ENCODE measurements around the gene THNSL1. TPM values are rescaled to one million over a fixed set of nuclear protein-coding genes. Genes with fewer than 3 reads are reported as not detected.

Gene THNSL1
- total and polyA plus RNA-seq, 9 of the 15 experiments (the other 6 are each of a cell fraction or from before 2014, with no cell fraction given), result 4.5 to 8.6 (median 6.3) TPM

- Histone ChIP-seq H3K79me2 (ENCODE audit: control insufficient read depth, insufficient read depth, low read length) (no peaks in the 10 kb centered on the region), H3K36me3 (ENCODE audit: control insufficient read depth, insufficient read depth, low read length) (no peaks in the 10 kb centered on the region), H3K4me2 (ENCODE audit: insufficient read depth, low read length) (no peak overlapping the region), H3K9me3 (replicated peaks; ENCODE audit: control insufficient read depth, insufficient read depth, low read depth, low read length) (no peaks in the 10 kb centered on the region), H3K9me1 (ENCODE audit: control insufficient read depth, insufficient read depth, low read length) (no peaks in the 10 kb centered on the region), H3K9ac (ENCODE audit: insufficient read depth in 1 of 2, low read depth in 2 of 2, low read length in 2 of 2) (no peak overlapping the region), H3K4me3 (no peak overlapping the region), H2AFZ (ENCODE audit: low read depth, low read length) (no peak overlapping the region), H3K27ac (ENCODE audit: extremely low read depth, low read depth, low read length) (no peak overlapping the region), H3K4me1 (replicated peaks in 1 of 2; ENCODE audit: control insufficient read depth in 2 of 2, insufficient read depth in 2 of 2, low read length in 2 of 2) (no peaks in the 10 kb centered on the region; a peak in 1 of 5 replicates), H4K20me1 (replicated peaks; ENCODE audit: control insufficient read depth, insufficient read depth, low read length) (no peaks in the 10 kb centered on the region), H3K27me3 (ENCODE audit: control insufficient read depth in 2 of 2, insufficient read depth in 2 of 2, low read length in 2 of 2) (no peaks in the 10 kb centered on the region)
- BruUV-seq (replicated peaks), result no TSS peak
- in situ Hi-C loops (cut with MboI), result no loop called here
- ChIA-PET CTCF (ENCODE audit: low intra/inter-chr PET ratio) (no interaction called here), POLR2A (no interaction called here)
- DNase-seq (ENCODE audit: extremely low read depth in 1 of 4, low spot score in 3 of 4), result no peak
- no peak for ATAC-seq
- 73% methylated on average over 4 of the region's 4 CpGs for WGBS (ENCODE audit: insufficient coverage, low coverage, missing lambda C conversion rate)
- TF ChIP-seq NRF1 (conservative IDR thresholded peaks at IDR 0.05 in 1 of 2, IDR thresholded peaks at IDR 0.05 in 1 of 2) (no peak), HMBOX1 (IDR thresholded peaks at IDR 0.05) (no peak), ELF2 (CRISPR knock-in tag; IDR thresholded peaks at IDR 0.05) (no peak), ZNF668 (CRISPR knock-in tag; IDR thresholded peaks at IDR 0.05) (no peak), GATA2 (CRISPR knock-in tag; IDR thresholded peaks at IDR 0.05) (no peak), GABPB2 (CRISPR knock-in tag; conservative IDR thresholded peaks at IDR 0.05) (no peak), ZBTB7A (IDR thresholded peaks at IDR 0.05; ENCODE audit: borderline replicate concordance, control insufficient read depth, low read depth, low read length) (no peak), ID3 (CRISPR knock-in tag; IDR thresholded peaks at IDR 0.05) (no peak), ID3 (tag; IDR thresholded peaks at IDR 0.05) (no peak), SIRT6 (IDR thresholded peaks at IDR 0.05; ENCODE audit: low read depth, low read length) (no peak), SPI1 (IDR thresholded peaks at IDR 0.05; ENCODE audit: borderline replicate concordance, low read depth, low read length) (no peak), SNIP1 (IDR thresholded peaks at IDR 0.05; ENCODE audit: low read depth) (no peak), FOS (IDR thresholded peaks at IDR 0.05; ENCODE audit: extremely low read depth, insufficient read length) (no peak), MCM3 (IDR thresholded peaks at IDR 0.05) (no peak), ZFP1 (CRISPR knock-in tag; IDR thresholded peaks at IDR 0.05) (no peak), RBM17 (IDR thresholded peaks at IDR 0.05; ENCODE audit: borderline replicate concordance, low read depth, low read length) (no peak), USF2 (CRISPR knock-in tag; IDR thresholded peaks at IDR 0.05) (no peak), ZBTB26 (CRISPR knock-in tag; IDR thresholded peaks at IDR 0.05) (no peak), SRSF7 (optimal IDR thresholded peaks at IDR 0.05; ENCODE audit: low read depth, low read length) (no peak), RHOXF2B (CRISPR knock-in tag; conservative IDR thresholded peaks at IDR 0.05) (no peak)
- intact Hi-C loops (cut with micrococcal nuclease), result no loop called here
- no peak for FAIRE-seq
These were observed 33.3 kb upstream of the THNSL1 start for GRCh38 chr10:24983130-24983529.
